ENCODE results near the gene SH3BGRL3.
"Not testable (repeated sequence)": the region's sequence is repeated elsewhere in the genome, so short reads cannot be mapped to it uniquely, and the experiment has no call there.

SH3BGRL3 gene

GRCh38 chr1:26279456-26280332, at the start of gene SH3BGRL3:
SH3BGRL3 (plus strand) TSS chr1:26280086; CDS start chr1:26280156, 70 bp downstream.
- DNase-seq (ENCODE audit: low read depth in 2 of 2) = peak; percentile 67 to 68

GRCh38 chr1:26230682-26231081, 49.2 kb upstream of the SH3BGRL3 start:
- not testable (repeated sequence) for DNase-seq (ENCODE audit: low read depth in 2 of 2)

- peak; percentile 94 to 98 for DNase-seq (ENCODE audit: low read depth in 2 of 2)
Observed at GRCh38 chr1:26233903-26234643, 45.8 kb upstream of the SH3BGRL3 start, which contains the start of gene CEP85. CEP85 (plus strand) TSS chr1:26234200; CDS start chr1:26239784, 5,584 bp downstream.

GRCh38 chr1:26234644-26235370, 45.1 kb upstream of the SH3BGRL3 start:
- DNase-seq (ENCODE audit: low read depth in 2 of 2) = no peak

GRCh38 chr1:26237230-26237966, 42.5 kb upstream of the SH3BGRL3 start:
- DNase-seq (ENCODE audit: low read depth in 2 of 2) = no peak

- no peak for DNase-seq (ENCODE audit: low read depth in 2 of 2)
Observed at GRCh38 chr1:26239936-26240335, 40.0 kb upstream of the SH3BGRL3 start.

- no peak for DNase-seq (ENCODE audit: low read depth in 2 of 2)
Observed at GRCh38 chr1:26252718-26253117, 27.2 kb upstream of the SH3BGRL3 start.

GRCh38 chr1:26254404-26254803, 25.5 kb upstream of the SH3BGRL3 start:
- no peak for DNase-seq (ENCODE audit: low read depth in 2 of 2)

GRCh38 chr1:26257222-26257621, 22.7 kb upstream of the SH3BGRL3 start:
- no peak for DNase-seq (ENCODE audit: low read depth in 2 of 2)

- no peak for DNase-seq (ENCODE audit: low read depth in 2 of 2)
Observed at GRCh38 chr1:26259005-26259404, 20.9 kb upstream of the SH3BGRL3 start.

GRCh38 chr1:26259578-26259977, 20.3 kb upstream of the SH3BGRL3 start:
- DNase-seq (ENCODE audit: low read depth in 2 of 2) = no peak

GRCh38 chr1:26263212-26263611, 16.7 kb upstream of the SH3BGRL3 start:
- no peak for DNase-seq (ENCODE audit: low read depth in 2 of 2)

GRCh38 chr1:26265405-26265804, 14.5 kb upstream of the SH3BGRL3 start:
- no peak for DNase-seq (ENCODE audit: low read depth in 2 of 2)

GRCh38 chr1:26268290-26269197, 11.3 kb upstream of the SH3BGRL3 start:
- no peak for DNase-seq (ENCODE audit: low read depth in 2 of 2)

- no peak for DNase-seq (ENCODE audit: low read depth in 2 of 2)
Observed at GRCh38 chr1:26269198-26269550, 10.7 kb upstream of the SH3BGRL3 start.

GRCh38 chr1:26274801-26275425, 5.0 kb upstream of the SH3BGRL3 start:
- no peak for DNase-seq (ENCODE audit: low read depth in 2 of 2)

GRCh38 chr1:26275580-26276431, 4.1 kb upstream of the SH3BGRL3 start:
- DNase-seq (ENCODE audit: low read depth in 2 of 2) = peak; percentile 39 to 68

- no peak for DNase-seq (ENCODE audit: low read depth in 2 of 2)
Observed at GRCh38 chr1:26276432-26276838, 3.5 kb upstream of the SH3BGRL3 start.

GRCh38 chr1:26277261-26277661, 2.6 kb upstream of the SH3BGRL3 start:
- DNase-seq (ENCODE audit: low read depth in 2 of 2) = no peak
